SU-DHL-6 (cell line): ENCODE measurements around the gene ANKRD65.
"Not testable (repeated sequence)": the region's sequence is repeated elsewhere in the genome, so short reads cannot be mapped to it uniquely, and the experiment has no call there.

Experiments used
- CTCF ChIP-seq: fragments of 200-600 bp; sonication (generic); IDR thresholded peaks from one replicate; pipeline ENCODE4 v1.5.1; 2017; ENCODE audit warnings: antibody characterized with exemption, mild to moderate bottlenecking, low read length, moderate library complexity; ENCODE audit not compliant: insufficient read depth, poor library complexity, severe bottlenecking
- EZH2phosphoT487 ChIP-seq: fragments of 200-600 bp; sonication (generic), shearing (Covaris generic); conservative IDR thresholded peaks from 2 replicates; pipeline ENCODE4 v1.6.1; 2018; ENCODE audit warnings: mild to moderate bottlenecking, antibody characterized with exemption, low read length, moderate library complexity, mixed read lengths

GRCh38 chr1:1370094-1370493, 51.0 kb downstream of the ANKRD65 start:
- TF ChIP-seq CTCF, EZH2phosphoT487: not testable (repeated sequence)
